Naive B cell (primary cell): ENCODE measurements around the gene CCNL1. TPM values are rescaled to one million over a fixed set of nuclear protein-coding genes. Genes with fewer than 3 reads are reported as not detected.

Experiments
- ATAC-seq, 2 donors: fragments of 150-1000 bp; cut with Tn5 transposase; 2 replicates each; pipeline ENCODE4 v1.10.0; 2021; ENCODE audit warnings: low read depth in 2 of 2, mild to moderate bottlenecking in 2 of 2, moderate library complexity in 2 of 2
- DNase-seq: peaks from one replicate; pipeline ENCODE4 v3.0.0; 2022
- H3K27ac Mint-ChIP-seq, 6 donors: one replicate each; pipeline ENCODE4 v1.8.0; 2020 to 2022; ENCODE audit warnings: mild to moderate bottlenecking in 6 of 6, mixed read lengths in 6 of 6, moderate library complexity in 5 of 6, inconsistent platforms in 2 of 6
- H3K27me3 Mint-ChIP-seq, 3 donors: one replicate each; pipeline ENCODE4 v1.8.0; 2021 to 2022; ENCODE audit warnings: mixed read lengths in 3 of 3, mild to moderate bottlenecking in 1 of 3
- H3K36me3 Mint-ChIP-seq, 2 donors: one replicate each; pipeline ENCODE4 v1.8.0; 2020 to 2022; ENCODE audit warnings: mixed read lengths in 2 of 2, inconsistent platforms in 1 of 2, mild to moderate bottlenecking in 1 of 2
- H3K4me1 Mint-ChIP-seq, 3 donors: one replicate each; pipeline ENCODE4 v1.8.0; 2020 to 2022; ENCODE audit warnings: mixed read lengths in 3 of 3, inconsistent platforms in 1 of 3, mild to moderate bottlenecking in 1 of 3, moderate library complexity in 1 of 3
- H3K4me3 Mint-ChIP-seq, 8 donors: one replicate each; pipeline ENCODE4 v1.8.0; 2020 to 2022; ENCODE audit warnings: mild to moderate bottlenecking in 8 of 8, mixed read lengths in 8 of 8, moderate library complexity in 8 of 8, inconsistent platforms in 2 of 8
- H3K9me3 Mint-ChIP-seq, 7 donors: one replicate each; pipeline ENCODE4 v1.8.0; 2020 to 2022; ENCODE audit warnings: mixed read lengths in 7 of 7, mild to moderate bottlenecking in 5 of 7, inconsistent platforms in 2 of 7, moderate library complexity in 1 of 7
- polyA plus RNA-seq, 6 donors: library from polyadenylated mRNA; unstranded; fragments of 300-500 nt; fragmentation: Illumina TruSeq; gene quantifications; one replicate each; pipeline ENCODE4 v1.2.3, GENCODE V29; 2021; ENCODE audit warnings: low read depth in 6 of 6

The CCNL1 gene
- polyA plus RNA-seq, 6 donors from 2014 or later = 64.1 to 148 (median 138) TPM

- Mint-ChIP-seq H3K27me3 (no peaks in the 10 kb centered on the region), H3K4me1 (peaks cover 16 to 25% (median 17%) of the 10 kb centered on the region in 3 donors), H3K27ac (peak overlapping the region in 2 of 6 donors; percentile 21 to 79), H3K4me3 (no peak overlapping the region), H3K36me3 (peaks cover 12 to 46% of the 10 kb centered on the region in 2 donors), H3K9me3 (no peaks in the 10 kb centered on the region)
- ATAC-seq = no peak
- DNase-seq = no peak
These were observed 8.8 kb downstream of the CCNL1 start for GRCh38 chr3:157151151-157151550.

- peaks cover 12 to 32% of the 10 kb centered on the region in 2 donors for H3K36me3 Mint-ChIP-seq
- H3K4me3 Mint-ChIP-seq = no peak overlapping the region
- H3K9me3 Mint-ChIP-seq = no peaks in the 10 kb centered on the region
- H3K27me3 Mint-ChIP-seq = no peaks in the 10 kb centered on the region
- DNase-seq = no peak
- no peak for ATAC-seq
- peaks cover 6 to 7% (median 7%) of the 10 kb centered on the region in 3 donors for H3K4me1 Mint-ChIP-seq
- peak overlapping the region in 3 of 6 donors; percentile 64 to 73 (median 68) for H3K27ac Mint-ChIP-seq
These were observed 10.7 kb downstream of the CCNL1 start for GRCh38 chr3:157149136-157149696.

- H3K9me3 Mint-ChIP-seq = no peaks in the 10 kb centered on the region
- ATAC-seq (peak; percentile 17 to 19), DNase-seq (no peak)
- peak overlapping the region in 5 of 6 donors; percentile 6 to 89 (median 57) for H3K27ac Mint-ChIP-seq
- H3K4me1 Mint-ChIP-seq = peaks cover 3 to 4% (median 3%) of the 10 kb centered on the region in 3 donors
- H3K4me3 Mint-ChIP-seq = peak overlapping the region in 1 of 8 donors; percentile 35
- no peaks in the 10 kb centered on the region for H3K27me3 Mint-ChIP-seq
- peaks cover 19 to 27% of the 10 kb centered on the region in 2 donors for H3K36me3 Mint-ChIP-seq
These were observed 11.6 kb downstream of the CCNL1 start for GRCh38 chr3:157148196-157148889.

GRCh38 chr3:157147099-157147803 lies 12.7 kb downstream of the CCNL1 start:
- Mint-ChIP-seq H3K36me3 (peaks cover 20 to 26% of the 10 kb centered on the region in 2 donors), H3K27me3 (no peaks in the 10 kb centered on the region), H3K4me1 (peaks cover 0 to 3% (median 0%) of the 10 kb centered on the region in 3 donors), H3K9me3 (no peaks in the 10 kb centered on the region), H3K27ac (peak overlapping the region in 5 of 6 donors; percentile 10 to 89 (median 39)), H3K4me3 (peak overlapping the region in 1 of 8 donors; percentile 55)
- no peak for DNase-seq
- ATAC-seq = peak; percentile 6 to 17

GRCh38 chr3:157145606-157146322 lies 14.2 kb downstream of the CCNL1 start:
- H3K4me1 Mint-ChIP-seq = no peaks in the 10 kb centered on the region
- H3K9me3 Mint-ChIP-seq = no peaks in the 10 kb centered on the region
- DNase-seq (no peak), ATAC-seq (no peak)
- H3K27ac Mint-ChIP-seq = peak overlapping the region in 5 of 6 donors; percentile 7 to 89 (median 75)
- peaks cover 12 to 20% of the 10 kb centered on the region in 2 donors for H3K36me3 Mint-ChIP-seq
- no peaks in the 10 kb centered on the region for H3K27me3 Mint-ChIP-seq
- no peak overlapping the region for H3K4me3 Mint-ChIP-seq

- Mint-ChIP-seq H3K27ac (peak overlapping the region in 4 of 6 donors; percentile 49 to 71 (median 52)), H3K27me3 (no peaks in the 10 kb centered on the region), H3K9me3 (no peaks in the 10 kb centered on the region), H3K4me3 (no peak overlapping the region), H3K4me1 (peaks cover 2 to 4% (median 3%) of the 10 kb centered on the region in 3 donors), H3K36me3 (peaks cover 4 to 8% of the 10 kb centered on the region in 2 donors)
- ATAC-seq (no peak), DNase-seq (no peak)
These were observed 17.6 kb downstream of the CCNL1 start for GRCh38 chr3:157142315-157142714.

- Mint-ChIP-seq H3K27ac (peak overlapping the region in 2 of 6 donors; percentile 31 to 75), H3K36me3 (peaks cover 0 to 8% of the 10 kb centered on the region in 2 donors), H3K27me3 (no peaks in the 10 kb centered on the region)
These were observed 19.9 kb downstream of the CCNL1 start for GRCh38 chr3:157139938-157140534.

GRCh38 chr3:157136647-157137387 lies 23.1 kb downstream of the CCNL1 start:
- Mint-ChIP-seq H3K4me1 (peaks cover 5 to 10% (median 10%) of the 10 kb centered on the region in 3 donors), H3K27ac (peak overlapping the region in 2 of 6 donors; percentile 21 to 53), H3K9me3 (no peaks in the 10 kb centered on the region), H3K4me3 (no peak overlapping the region), H3K27me3 (no peaks in the 10 kb centered on the region), H3K36me3 (no peaks in the 10 kb centered on the region)
- DNase-seq (no peak), ATAC-seq (peak in 1 of 2 donors; percentile 13)

More at GRCh38 chr3:157139938-157140534, 19.9 kb downstream of the CCNL1 start:
- DNase-seq (no peak), ATAC-seq (no peak)
- H3K9me3 Mint-ChIP-seq = no peaks in the 10 kb centered on the region
- peaks cover 5 to 10% (median 5%) of the 10 kb centered on the region in 3 donors for H3K4me1 Mint-ChIP-seq
- H3K4me3 Mint-ChIP-seq = no peak overlapping the region

- H3K9me3 Mint-ChIP-seq = no peaks in the 10 kb centered on the region
- DNase-seq (no peak), ATAC-seq (no peak)
- H3K27me3 Mint-ChIP-seq = no peaks in the 10 kb centered on the region
- no peaks in the 10 kb centered on the region for H3K36me3 Mint-ChIP-seq
- H3K27ac Mint-ChIP-seq = no peak overlapping the region
- peaks cover 5 to 10% (median 10%) of the 10 kb centered on the region in 3 donors for H3K4me1 Mint-ChIP-seq
- H3K4me3 Mint-ChIP-seq = no peak overlapping the region
These were observed 24.1 kb downstream of the CCNL1 start for GRCh38 chr3:157135671-157136396.

- ATAC-seq (no peak), DNase-seq (no peak)
- Mint-ChIP-seq H3K4me1 (peaks cover 16 to 19% (median 19%) of the 10 kb centered on the region in 3 donors), H3K27me3 (no peaks in the 10 kb centered on the region), H3K27ac (peak overlapping the region in 2 of 6 donors; percentile 63 to 65), H3K36me3 (no peaks in the 10 kb centered on the region), H3K4me3 (no peak overlapping the region), H3K9me3 (no peaks in the 10 kb centered on the region)
These were observed 25.2 kb downstream of the CCNL1 start for GRCh38 chr3:157134620-157135191.

GRCh38 chr3:157133434-157134320 lies 26.3 kb downstream of the CCNL1 start:
- H3K4me1 Mint-ChIP-seq = peaks cover 18 to 30% (median 26%) of the 10 kb centered on the region in 3 donors
- no peaks in the 10 kb centered on the region for H3K36me3 Mint-ChIP-seq
- ATAC-seq (no peak), DNase-seq (no peak)
- no peak overlapping the region for H3K4me3 Mint-ChIP-seq
- H3K9me3 Mint-ChIP-seq = no peaks in the 10 kb centered on the region
- no peaks in the 10 kb centered on the region for H3K27me3 Mint-ChIP-seq
- H3K27ac Mint-ChIP-seq = peak overlapping the region in 2 of 6 donors; percentile 20 to 22
